Measurements from ENCODE around the gene DEF6. TPM values are rescaled to one million over a fixed set of nuclear protein-coding genes. Genes with fewer than 3 reads are reported as not detected.
"Not testable (repeated sequence)": the region's sequence is repeated elsewhere in the genome, so short reads cannot be mapped to it uniquely, and the experiment has no call there.

DEF6 gene
- total RNA-seq, 2 donors from 2014 or later = 108 to 127 TPM

GRCh38 chr6:35320031-35320410, 22.4 kb downstream of the DEF6 start:
- ATAC-seq (replicated peaks in 1 of 2) = no peak
- DNase-seq = no peak
- no peak overlapping the region for H3K27ac Mint-ChIP-seq

DNA sequence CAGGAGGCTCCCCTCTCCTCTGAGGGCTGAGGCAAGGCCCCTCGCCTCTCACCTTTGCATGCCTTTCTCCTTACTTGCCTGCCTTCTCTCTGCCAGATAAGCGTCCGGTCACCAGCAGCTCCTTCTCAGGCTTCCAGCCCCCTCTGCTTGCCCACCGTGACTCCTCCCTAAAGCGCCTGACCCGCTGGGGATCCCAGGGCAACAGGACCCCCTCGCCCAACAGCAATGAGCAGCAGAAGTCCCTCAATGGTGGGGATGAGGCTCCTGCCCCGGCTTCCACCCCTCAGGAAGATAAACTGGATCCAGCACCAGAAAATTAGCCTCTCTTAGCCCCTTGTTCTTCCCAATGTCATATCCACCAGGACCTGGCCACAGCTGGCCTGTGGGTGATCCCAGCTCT, 23.5 kb downstream of the DEF6 start:
- Mint-ChIP-seq H3K4me3 (no peak overlapping the region), H3K27me3 (ENCODE audit: low read depth) (no peaks in the 10 kb centered on the region), H3K36me3 (ENCODE audit: insufficient read depth in 2 of 2) (peaks cover 17 to 49% of the 10 kb centered on the region in 2 donors), H3K4me1 (ENCODE audit: low read depth) (peaks cover 15% of the 10 kb centered on the region), H3K9me3 (no peaks in the 10 kb centered on the region), H3K27ac (no peak overlapping the region)
- DNase-seq = no peak
- no peak for ATAC-seq (replicated peaks in 1 of 2)

More at GRCh38 chr6:35320031-35320410, 22.4 kb downstream of the DEF6 start:
- Mint-ChIP-seq H3K4me3 (no peak overlapping the region), H3K36me3 (ENCODE audit: insufficient read depth in 2 of 2) (peaks cover 19 to 49% of the 10 kb centered on the region in 2 donors), H3K4me1 (ENCODE audit: low read depth) (peaks cover 18% of the 10 kb centered on the region), H3K9me3 (no peaks in the 10 kb centered on the region), H3K27me3 (ENCODE audit: low read depth) (no peaks in the 10 kb centered on the region)

GRCh38 chr6:35327349-35328027, 29.9 kb downstream of the DEF6 start:
- H3K4me3 Mint-ChIP-seq = no peak overlapping the region
- peak; percentile 77 for DNase-seq
- peak overlapping the region; percentile 59 for H3K27ac Mint-ChIP-seq

GRCh38 chr6:35328108-35328723, 30.6 kb downstream of the DEF6 start:
- no peak for DNase-seq
- peak overlapping the region; percentile 55 for H3K27ac Mint-ChIP-seq
- ATAC-seq (replicated peaks in 1 of 2) = no peak
- no peak overlapping the region for H3K4me3 Mint-ChIP-seq
- peaks cover 24% of the 10 kb centered on the region for H3K4me1 Mint-ChIP-seq (ENCODE audit: low read depth)
- no peaks in the 10 kb centered on the region for H3K27me3 Mint-ChIP-seq (ENCODE audit: low read depth)
- H3K9me3 Mint-ChIP-seq = no peaks in the 10 kb centered on the region
- peaks cover 1 to 14% of the 10 kb centered on the region in 2 donors for H3K36me3 Mint-ChIP-seq (ENCODE audit: insufficient read depth in 2 of 2)

More at GRCh38 chr6:35327349-35328027, 29.9 kb downstream of the DEF6 start:
- ATAC-seq (replicated peaks in 1 of 2) = peak; percentile 84 to 89
- Mint-ChIP-seq H3K36me3 (ENCODE audit: insufficient read depth in 2 of 2) (peaks cover 3 to 14% of the 10 kb centered on the region in 2 donors), H3K9me3 (no peaks in the 10 kb centered on the region), H3K4me1 (ENCODE audit: low read depth) (peaks cover 22% of the 10 kb centered on the region), H3K27me3 (ENCODE audit: low read depth) (no peaks in the 10 kb centered on the region)

GRCh38 chr6:35328965-35329364, 31.3 kb downstream of the DEF6 start:
- not testable (repeated sequence) for ATAC-seq (replicated peaks in 1 of 2); H3K9me3 Mint-ChIP-seq; H3K27ac Mint-ChIP-seq; DNase-seq; H3K27me3 Mint-ChIP-seq (ENCODE audit: low read depth); H3K4me3 Mint-ChIP-seq
- Mint-ChIP-seq H3K36me3 (ENCODE audit: insufficient read depth in 2 of 2) (peaks cover 1 to 14% of the 10 kb centered on the region in 2 donors), H3K4me1 (ENCODE audit: low read depth) (peaks cover 24% of the 10 kb centered on the region)

DNA sequence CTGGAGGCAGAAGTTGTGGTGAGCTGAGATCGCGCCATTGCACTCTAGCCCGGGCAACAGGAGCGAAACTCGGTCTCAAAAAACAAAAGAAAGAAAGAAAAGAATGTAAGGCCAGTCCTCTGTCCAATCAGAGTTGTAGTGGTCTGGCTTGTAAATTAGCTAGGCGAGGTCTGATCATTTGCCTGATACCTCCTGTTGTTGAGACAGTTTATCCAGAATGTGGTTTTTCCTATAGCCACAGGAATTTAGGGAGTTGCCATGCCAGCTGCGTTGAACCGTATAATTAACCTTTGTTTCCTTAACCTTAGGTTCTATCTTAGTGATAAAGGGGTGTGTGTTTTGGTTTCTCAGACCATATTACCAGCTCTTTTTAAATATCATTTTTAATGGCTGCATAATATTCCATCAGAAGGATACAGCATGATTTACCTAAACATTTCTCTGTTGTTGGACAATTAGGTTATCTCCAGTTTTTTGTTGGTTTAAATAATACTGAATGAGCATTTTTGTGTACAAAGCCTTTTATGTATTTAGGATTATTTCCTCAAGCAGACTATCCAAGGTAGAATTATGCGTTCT, 33.0 kb downstream of the DEF6 start:
- Mint-ChIP-seq H3K9me3 (no peaks in the 10 kb centered on the region), H3K4me1 (ENCODE audit: low read depth) (peaks cover 24% of the 10 kb centered on the region), H3K27me3 (ENCODE audit: low read depth) (no peaks in the 10 kb centered on the region), H3K27ac (no peak overlapping the region), H3K36me3 (ENCODE audit: insufficient read depth in 2 of 2) (peaks cover 1 to 9% of the 10 kb centered on the region in 2 donors), H3K4me3 (no peak overlapping the region)
- ATAC-seq (replicated peaks in 1 of 2) (no peak), DNase-seq (no peak)

DNA sequence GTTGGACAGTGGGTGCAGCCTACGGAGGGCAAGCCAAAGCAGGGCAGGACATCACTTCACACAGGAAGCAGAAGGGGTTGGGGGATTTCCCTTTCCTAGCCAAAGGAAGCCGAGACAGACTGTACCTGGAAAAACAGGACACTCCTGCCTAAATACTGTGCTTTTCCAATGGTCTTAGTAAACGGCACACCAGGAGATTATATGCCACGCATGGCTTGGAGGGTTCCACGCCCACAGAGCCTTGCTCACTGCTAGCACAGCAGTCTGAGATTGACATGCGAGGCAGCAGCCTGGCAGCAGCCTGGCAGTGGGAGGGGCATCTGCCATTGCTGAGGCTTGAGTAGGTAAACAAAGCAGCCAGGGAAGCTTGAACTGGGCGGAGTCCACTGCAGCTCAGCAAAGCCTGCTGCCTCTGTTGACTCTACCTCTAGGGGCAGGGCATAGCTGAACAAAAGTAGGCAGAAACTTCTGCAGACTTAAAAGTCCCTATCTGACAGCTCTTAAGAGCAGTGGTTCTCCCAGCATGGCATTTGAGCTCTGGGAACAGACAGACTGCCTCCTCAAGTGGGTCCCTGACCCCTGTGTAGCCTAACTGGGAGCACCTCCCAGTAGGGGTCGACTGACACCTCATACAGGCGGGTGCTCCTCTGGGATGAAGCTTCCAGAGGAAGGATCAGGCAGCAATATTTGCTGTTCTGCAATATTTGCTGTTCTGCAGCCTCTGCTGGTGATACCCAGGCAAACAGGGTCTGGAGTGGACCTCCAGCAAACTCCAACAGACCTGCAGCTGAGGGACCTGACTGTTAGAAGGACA, 34.7 kb downstream of the DEF6 start:
- DNase-seq (peak; percentile 69), ATAC-seq (replicated peaks in 1 of 2) (peak; percentile 84 to 85)
- not testable (repeated sequence) for H3K27me3 Mint-ChIP-seq (ENCODE audit: low read depth); H3K36me3 Mint-ChIP-seq (ENCODE audit: insufficient read depth in 2 of 2); H3K9me3 Mint-ChIP-seq
- peaks cover 24% of the 10 kb centered on the region for H3K4me1 Mint-ChIP-seq (ENCODE audit: low read depth)
- peak overlapping the region; percentile 80 for H3K27ac Mint-ChIP-seq
- H3K4me3 Mint-ChIP-seq = peak overlapping the region; percentile 23 to 69

DNA sequence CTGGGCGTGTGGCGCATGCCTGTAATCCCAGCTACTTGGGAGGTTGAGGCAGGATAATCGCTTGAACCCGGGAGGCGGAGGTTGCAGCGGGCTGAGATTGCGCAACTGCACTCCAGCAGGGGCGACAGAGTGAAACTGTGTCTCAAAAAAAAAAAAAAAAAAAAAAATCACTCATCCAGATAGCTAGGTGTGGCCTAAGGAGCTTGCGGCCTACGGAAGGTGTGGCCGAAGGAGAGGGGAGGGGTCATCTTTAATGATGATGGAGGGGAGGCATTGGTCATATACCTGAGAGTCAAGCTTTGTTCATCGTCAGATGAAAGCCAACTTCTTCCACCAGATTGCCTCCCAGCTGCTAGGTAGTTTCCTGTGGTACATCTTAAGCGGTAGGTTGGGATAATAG, 43.9 kb downstream of the DEF6 start:
- H3K27ac Mint-ChIP-seq = no peak overlapping the region
- no peak for DNase-seq
- H3K36me3 Mint-ChIP-seq (ENCODE audit: insufficient read depth in 2 of 2) = peaks cover 9 to 12% of the 10 kb centered on the region in 2 donors
- H3K27me3 Mint-ChIP-seq (ENCODE audit: low read depth) = no peaks in the 10 kb centered on the region
- H3K4me1 Mint-ChIP-seq (ENCODE audit: low read depth) = peaks cover 46% of the 10 kb centered on the region
- H3K4me3 Mint-ChIP-seq = no peak overlapping the region
- H3K9me3 Mint-ChIP-seq = no peaks in the 10 kb centered on the region
- no peak for ATAC-seq (replicated peaks in 1 of 2)

GRCh38 chr6:35342258-35343091, 44.9 kb downstream of the DEF6 start, which contains the start of gene PPARD:
Gene PPARD (plus strand): TSS chr6:35342558. CDS start chr6:35411088, 68,530 bp downstream.
- Mint-ChIP-seq H3K27ac (peak within 1 kb of the TSS; percentile 95), H3K36me3 (ENCODE audit: insufficient read depth in 2 of 2) (peaks cover 9 to 12% of the 10 kb centered on the region in 2 donors), H3K4me1 (ENCODE audit: low read depth) (peaks cover 46% of the 10 kb centered on the region), H3K27me3 (ENCODE audit: low read depth) (no peaks in the 10 kb centered on the region), H3K4me3 (peak within 1 kb of the TSS; percentile 91 to 100), H3K9me3 (no peaks in the 10 kb centered on the region)
- DNase-seq = peak; percentile 99 to 100
- ATAC-seq (replicated peaks in 1 of 2) = peak; percentile 98 to 99

GRCh38 chr6:35343092-35343834, 45.6 kb downstream of the DEF6 start:
- no peak for ATAC-seq (replicated peaks in 1 of 2)
- Mint-ChIP-seq H3K4me1 (ENCODE audit: low read depth) (peaks cover 49% of the 10 kb centered on the region), H3K36me3 (ENCODE audit: insufficient read depth in 2 of 2) (peaks cover 12% of the 10 kb centered on the region in 2 donors), H3K9me3 (no peaks in the 10 kb centered on the region), H3K4me3 (peak overlapping the region; percentile 91 to 100), H3K27me3 (ENCODE audit: low read depth) (no peaks in the 10 kb centered on the region), H3K27ac (peak overlapping the region; percentile 88)
- no peak for DNase-seq

DNA sequence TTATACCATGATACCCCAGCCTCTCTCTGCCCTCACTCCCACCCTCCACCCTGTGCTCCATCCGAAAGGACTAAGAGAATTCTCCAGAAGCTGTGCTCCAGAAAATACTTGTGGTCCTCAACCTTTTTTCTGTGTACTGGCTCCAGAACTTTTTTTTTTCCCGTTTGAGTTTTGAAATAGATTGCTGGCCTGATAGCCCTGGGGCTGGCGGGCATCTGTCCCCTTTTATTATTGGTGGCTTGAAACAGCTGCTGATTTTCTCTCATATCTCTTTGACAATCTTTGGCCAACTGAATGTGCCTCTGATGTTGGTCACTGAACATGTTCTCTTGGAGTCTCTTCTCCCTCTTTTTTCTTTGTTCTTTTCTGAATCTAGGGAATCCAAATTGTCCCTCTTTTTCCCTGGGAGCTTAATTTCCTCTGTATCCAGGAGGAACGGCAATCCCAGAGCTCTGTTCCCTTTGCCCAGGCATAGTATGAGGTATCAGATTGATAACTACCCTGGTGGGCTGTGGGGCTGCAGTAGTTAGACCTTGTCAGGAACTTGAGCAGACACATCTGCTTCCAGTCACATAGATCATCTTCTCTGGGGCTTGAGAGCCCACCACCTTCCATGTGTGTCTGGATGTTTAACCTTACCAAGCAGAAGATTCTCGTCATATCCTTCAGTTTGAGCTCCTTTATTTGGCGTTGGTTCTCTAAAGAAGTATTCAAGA, 46.4 kb downstream of the DEF6 start:
- H3K9me3 Mint-ChIP-seq = no peaks in the 10 kb centered on the region
- peak overlapping the region; percentile 91 to 100 for H3K4me3 Mint-ChIP-seq
- no peak for DNase-seq
- peaks cover 12 to 14% of the 10 kb centered on the region in 2 donors for H3K36me3 Mint-ChIP-seq (ENCODE audit: insufficient read depth in 2 of 2)
- ATAC-seq (replicated peaks in 1 of 2) = no peak
- H3K27ac Mint-ChIP-seq = peak overlapping the region; percentile 99
- H3K27me3 Mint-ChIP-seq (ENCODE audit: low read depth) = no peaks in the 10 kb centered on the region
- H3K4me1 Mint-ChIP-seq (ENCODE audit: low read depth) = peaks cover 56% of the 10 kb centered on the region

Measured in activated T-cell treated with anti-CD3 and anti-CD28 coated beads, Interleukin-2, amount 50 U/mL, for 72 hours (primary cell).